Caco-2 (cell line): ENCODE measurements around the gene CWC22. TPM values are rescaled to one million over a fixed set of nuclear protein-coding genes. Genes with fewer than 3 reads are reported as not detected.

Experiments
- BruUV-seq: library from RNA; stranded (reverse); fragments of 400-500 nt; replicated peaks from 2 replicates; lab custom pipeline; 2021; lab: Mats Ljungman, UMichigan
- CTCF ChIA-PET: fragments of 300-600 bp; sonication (Branson Sonifier 250); formaldehyde crosslinking; loops from one replicate; lab custom pipeline; 2022; ENCODE audit warnings: antibody characterized with exemption; lab: Charles Lee
- POLR2A ChIA-PET: fragments of 300-600 bp; sonication (Branson Sonifier 250); formaldehyde crosslinking; loops from one replicate; lab custom pipeline; 2022; ENCODE audit warnings: antibody characterized with exemption; lab: Charles Lee
- DNase-seq, 2 experiments: peaks; one replicate each; pipeline versions ENCODE4 v3.0.0 to v3.0.0-alpha.2; 2020 to 2022
- H3K27me3 ChIP-seq: replicated peaks from 2 replicates; pipeline ENCODE4 v1.6.0; 2011; ENCODE audit warnings: low read length; ENCODE audit not compliant: control insufficient read depth, insufficient read depth
- H3K36me3 ChIP-seq: 2 replicates; pipeline ENCODE4 v1.5.1; 2011; ENCODE audit warnings: low read length; ENCODE audit not compliant: control insufficient read depth, insufficient read depth
- H3K4me1 ChIP-seq: fragments of 250-450 bp; sonication (Bioruptor Pico); 2 replicates; pipeline ENCODE4 v1.5.1; 2020; ENCODE audit warnings: mild to moderate bottlenecking
- H3K4me3 ChIP-seq: 2 replicates; pipeline ENCODE4 v1.5.1; 2011; ENCODE audit warnings: low read depth, mild to moderate bottlenecking, control low read depth, low read length
- H3K9me3 ChIP-seq: fragments of 250-450 bp; sonication (Bioruptor Pico); 2 replicates; pipeline ENCODE4 v1.5.1; 2020; ENCODE audit warnings: mild to moderate bottlenecking, moderate library complexity
- H3K27ac Mint-ChIP-seq: one replicate; pipeline ENCODE4 v1.8.0; 2022; ENCODE audit warnings: mixed read lengths; ENCODE audit not compliant: unreplicated experiment
- H3K27me3 Mint-ChIP-seq: one replicate; pipeline ENCODE4 v1.8.0; 2022; ENCODE audit warnings: mixed read lengths; ENCODE audit not compliant: insufficient read depth, unreplicated experiment
- H3K36me3 Mint-ChIP-seq: one replicate; pipeline ENCODE4 v1.8.0; 2022; ENCODE audit warnings: mild to moderate bottlenecking, mixed read lengths; ENCODE audit not compliant: insufficient read depth, unreplicated experiment
- H3K4me1 Mint-ChIP-seq: one replicate; pipeline ENCODE4 v1.8.0; 2022; ENCODE audit warnings: low read depth, mixed read lengths; ENCODE audit not compliant: unreplicated experiment
- H3K4me3 Mint-ChIP-seq: one replicate; pipeline ENCODE4 v1.8.0; 2022; ENCODE audit warnings: mild to moderate bottlenecking, moderate library complexity, mixed read lengths; ENCODE audit not compliant: unreplicated experiment
- H3K9me3 Mint-ChIP-seq: one replicate; pipeline ENCODE4 v1.8.0; 2022; ENCODE audit warnings: mixed read lengths; ENCODE audit not compliant: unreplicated experiment
- intact Hi-C: fragments of 100-400 bp; cut with micrococcal nuclease; formaldehyde crosslinking; loops from one replicate; pipeline ENCODE4 v1.10.0; 2022; ENCODE audit not compliant: unreplicated experiment
- total RNA-seq: library from RNA; stranded (reverse); gene quantifications from 2 replicates; pipeline ENCODE4 v1.2.3, GENCODE V29; 2022
- TF ChIP-seq, protein P1 (sequence below), 2 experiments: fragments of 200-600 bp in 1 of 2; IDR thresholded peaks; 1 replicate in 1 of 2; 2 replicates in 1 of 2; pipeline versions ENCODE4 v1.5.1 to v1.8.0; 2011 to 2022; ENCODE audit warnings: antibody characterized with exemption in 1 of 2, control low read depth in 1 of 2, inconsistent platforms in 1 of 2, low read depth in 1 of 2, low read length in 1 of 2, mild to moderate bottlenecking in 1 of 2, moderate library complexity in 1 of 2; ENCODE audit not compliant: insufficient read depth in 1 of 2, severe bottlenecking in 1 of 2, unreplicated experiment in 1 of 2

CWC22 gene
- total RNA-seq, 1 experiment from 2014 or later, result 20.3 TPM

DNA sequence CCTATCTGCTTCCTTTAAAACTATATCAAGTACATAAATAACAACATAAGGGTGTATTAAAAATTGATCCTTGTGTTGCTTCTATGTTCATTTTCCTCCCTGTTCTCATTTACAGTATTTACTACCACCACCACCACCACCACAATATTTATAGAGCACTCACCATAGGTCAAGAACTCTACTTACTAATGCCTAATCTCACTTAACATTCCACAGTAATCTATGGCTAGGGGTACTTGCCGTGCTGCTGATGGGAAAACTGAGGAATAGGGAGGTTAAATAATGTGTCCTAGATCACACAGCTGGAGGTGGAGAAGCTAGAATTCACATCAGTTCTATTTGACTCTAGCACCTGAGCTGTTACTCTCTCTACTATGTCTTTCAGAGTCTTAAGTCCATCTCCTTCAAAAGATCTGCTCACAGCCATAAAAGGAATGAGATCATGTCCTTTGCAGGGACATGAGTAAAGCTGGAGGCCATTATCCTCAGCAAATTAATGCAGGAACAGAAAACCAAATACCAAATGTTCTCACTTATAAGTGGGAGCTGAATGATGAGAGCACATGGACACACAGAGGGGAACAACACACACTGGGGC, 91.6 kb downstream of the CWC22 start:
- Mint-ChIP-seq H3K27ac (no peak overlapping the region), H3K4me1 (no peaks in the 10 kb centered on the region), H3K27me3 (peaks cover 10% of the 10 kb centered on the region), H3K9me3 (no peaks in the 10 kb centered on the region), H3K36me3 (no peaks in the 10 kb centered on the region), H3K4me3 (no peak overlapping the region)
- DNase-seq, result no peak
- ChIA-PET CTCF (no interaction called here), POLR2A (no interaction called here)
- TF ChIP-seq, protein P1, sequence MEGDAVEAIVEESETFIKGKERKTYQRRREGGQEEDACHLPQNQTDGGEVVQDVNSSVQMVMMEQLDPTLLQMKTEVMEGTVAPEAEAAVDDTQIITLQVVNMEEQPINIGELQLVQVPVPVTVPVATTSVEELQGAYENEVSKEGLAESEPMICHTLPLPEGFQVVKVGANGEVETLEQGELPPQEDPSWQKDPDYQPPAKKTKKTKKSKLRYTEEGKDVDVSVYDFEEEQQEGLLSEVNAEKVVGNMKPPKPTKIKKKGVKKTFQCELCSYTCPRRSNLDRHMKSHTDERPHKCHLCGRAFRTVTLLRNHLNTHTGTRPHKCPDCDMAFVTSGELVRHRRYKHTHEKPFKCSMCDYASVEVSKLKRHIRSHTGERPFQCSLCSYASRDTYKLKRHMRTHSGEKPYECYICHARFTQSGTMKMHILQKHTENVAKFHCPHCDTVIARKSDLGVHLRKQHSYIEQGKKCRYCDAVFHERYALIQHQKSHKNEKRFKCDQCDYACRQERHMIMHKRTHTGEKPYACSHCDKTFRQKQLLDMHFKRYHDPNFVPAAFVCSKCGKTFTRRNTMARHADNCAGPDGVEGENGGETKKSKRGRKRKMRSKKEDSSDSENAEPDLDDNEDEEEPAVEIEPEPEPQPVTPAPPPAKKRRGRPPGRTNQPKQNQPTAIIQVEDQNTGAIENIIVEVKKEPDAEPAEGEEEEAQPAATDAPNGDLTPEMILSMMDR (IDR thresholded peaks at IDR 0.05; ENCODE audit: insufficient read depth in 1 of 2, low read depth in 1 of 2, low read length in 1 of 2, severe bottlenecking in 1 of 2, unreplicated experiment in 1 of 2), result no peak
- no peaks in the 10 kb centered on the region for H3K27me3 ChIP-seq
- intact Hi-C loops, result no loop called here
- no peaks in the 10 kb centered on the region for H3K36me3 ChIP-seq
- no peaks in the 10 kb centered on the region for H3K4me1 ChIP-seq
- no peak overlapping the region for H3K4me3 ChIP-seq
- BruUV-seq, result no TSS peak
- no peaks in the 10 kb centered on the region for H3K9me3 ChIP-seq

DNA sequence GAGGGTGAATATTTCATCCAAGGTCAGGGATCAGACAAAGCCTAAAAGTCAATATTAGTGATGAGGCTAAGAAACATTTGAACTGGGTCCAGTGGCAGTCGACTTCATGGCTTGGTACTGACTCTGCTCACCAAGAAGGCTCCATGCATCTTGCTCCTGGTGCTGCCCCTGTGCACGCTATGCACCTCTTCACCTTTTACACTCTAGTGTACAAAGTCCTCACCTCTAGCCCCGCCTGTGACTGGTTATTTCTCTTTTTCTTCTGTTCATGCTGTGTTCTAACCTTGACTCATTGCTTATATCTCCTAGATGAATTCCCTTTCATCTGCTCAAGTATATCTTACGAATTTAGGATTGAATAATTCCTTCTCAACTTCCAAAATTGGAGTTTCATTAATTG, 93.3 kb downstream of the CWC22 start:
- Histone ChIP-seq H3K9me3 (no peaks in the 10 kb centered on the region), H3K4me3 (no peak overlapping the region), H3K36me3 (no peaks in the 10 kb centered on the region), H3K4me1 (no peaks in the 10 kb centered on the region), H3K27me3 (no peaks in the 10 kb centered on the region)
- no TSS peak for BruUV-seq
- ChIA-PET CTCF (no interaction called here), POLR2A (no interaction called here)
- Mint-ChIP-seq H3K36me3 (no peaks in the 10 kb centered on the region), H3K27me3 (peaks cover 10% of the 10 kb centered on the region), H3K4me1 (no peaks in the 10 kb centered on the region), H3K4me3 (no peak overlapping the region), H3K9me3 (no peaks in the 10 kb centered on the region), H3K27ac (no peak overlapping the region)
- TF ChIP-seq, protein P1 (IDR thresholded peaks at IDR 0.05; ENCODE audit: insufficient read depth in 1 of 2, low read depth in 1 of 2, low read length in 1 of 2, severe bottlenecking in 1 of 2, unreplicated experiment in 1 of 2), result no peak
- no peak for DNase-seq
- intact Hi-C loops, result no loop called here

DNA sequence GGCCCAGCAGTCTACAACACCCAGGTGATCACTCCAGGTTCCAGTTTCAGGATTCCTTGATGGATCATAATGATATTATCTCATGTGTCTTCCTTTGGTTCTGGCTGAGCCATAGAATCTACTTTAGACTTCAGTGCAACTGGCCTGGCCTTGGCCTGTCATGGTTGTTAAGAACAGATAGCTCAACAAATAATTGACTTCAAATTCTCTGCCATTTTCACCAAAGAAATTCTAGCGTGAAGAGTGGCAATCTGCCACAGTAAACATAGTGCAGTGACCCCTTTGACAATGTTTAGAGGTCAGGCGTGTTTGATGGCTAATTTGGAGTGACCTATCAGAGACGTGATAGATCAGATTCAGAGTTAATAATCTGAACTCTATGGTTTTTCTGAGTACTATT, 95.5 kb downstream of the CWC22 start:
- DNase-seq, result no peak
- H3K4me3 Mint-ChIP-seq, result no peak overlapping the region
- CTCF ChIA-PET, result no interaction called here
- peaks cover 7% of the 10 kb centered on the region for H3K27me3 Mint-ChIP-seq
- no peak overlapping the region for H3K27ac Mint-ChIP-seq
- no peaks in the 10 kb centered on the region for H3K9me3 Mint-ChIP-seq
- no peaks in the 10 kb centered on the region for H3K9me3 ChIP-seq
- no peaks in the 10 kb centered on the region for H3K27me3 ChIP-seq
- no peaks in the 10 kb centered on the region for H3K4me1 ChIP-seq
- H3K4me3 ChIP-seq, result no peak overlapping the region
- no peaks in the 10 kb centered on the region for H3K4me1 Mint-ChIP-seq
- no peaks in the 10 kb centered on the region for H3K36me3 Mint-ChIP-seq
- BruUV-seq, result no TSS peak
- POLR2A ChIA-PET, result no interaction called here
- intact Hi-C loops, result no loop called here
- TF ChIP-seq, protein P1 (IDR thresholded peaks at IDR 0.05; ENCODE audit: insufficient read depth in 1 of 2, low read depth in 1 of 2, low read length in 1 of 2, severe bottlenecking in 1 of 2, unreplicated experiment in 1 of 2), result no peak
- no peaks in the 10 kb centered on the region for H3K36me3 ChIP-seq
